Measurements from ENCODE around the gene SURF6.
A peak's percentile ranks its signal among the peaks of the same experiment; 100 is the strongest.
"Not testable (repeated sequence)": the region's sequence is repeated elsewhere in the genome, so short reads cannot be mapped to it uniquely, and the experiment has no call there.

The SURF6 gene

GRCh38 chr9:133347515-133347984 is 11.6 kb upstream of the SURF6 start:
- DNase-seq, result no peak

- DNase-seq, result no peak
These were observed 10.2 kb upstream of the SURF6 start for GRCh38 chr9:133346021-133346785.

DNA sequence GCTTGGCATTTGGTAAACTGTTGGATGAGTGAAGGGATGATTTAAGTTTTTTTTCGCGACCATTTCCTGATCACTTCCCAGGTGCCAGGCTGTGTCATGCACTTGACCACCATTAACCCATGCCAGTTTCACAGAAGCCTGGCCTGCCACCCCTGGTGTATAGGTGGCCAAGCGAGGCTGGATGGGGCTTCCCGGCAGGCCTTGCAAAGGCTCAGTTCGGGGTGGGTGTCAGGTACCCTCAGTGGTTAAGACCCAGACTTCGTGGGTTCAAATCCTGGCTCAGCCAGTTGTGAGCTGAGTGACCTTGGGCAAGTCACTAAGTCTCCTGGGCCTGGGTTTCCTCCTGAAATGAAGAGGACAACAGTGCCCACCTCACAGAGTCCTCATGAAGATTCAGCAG is 9.6 kb upstream of the SURF6 start:
- DNase-seq, result no peak

GRCh38 chr9:133344979-133345378 is 9.0 kb upstream of the SURF6 start:
- DNase-seq, result no peak

- DNase-seq, result no peak
These were observed 8.1 kb upstream of the SURF6 start for GRCh38 chr9:133344071-133344470.

GRCh38 chr9:133342570-133342969 is 6.6 kb upstream of the SURF6 start:
- no peak for DNase-seq

- DNase-seq, result no peak
These were observed 6.0 kb upstream of the SURF6 start for GRCh38 chr9:133342069-133342406.

- no peak for DNase-seq
These were observed 5.5 kb upstream of the SURF6 start for GRCh38 chr9:133341369-133342068.

GRCh38 chr9:133340916-133341315 is 4.9 kb upstream of the SURF6 start:
- DNase-seq, result no peak

DNA sequence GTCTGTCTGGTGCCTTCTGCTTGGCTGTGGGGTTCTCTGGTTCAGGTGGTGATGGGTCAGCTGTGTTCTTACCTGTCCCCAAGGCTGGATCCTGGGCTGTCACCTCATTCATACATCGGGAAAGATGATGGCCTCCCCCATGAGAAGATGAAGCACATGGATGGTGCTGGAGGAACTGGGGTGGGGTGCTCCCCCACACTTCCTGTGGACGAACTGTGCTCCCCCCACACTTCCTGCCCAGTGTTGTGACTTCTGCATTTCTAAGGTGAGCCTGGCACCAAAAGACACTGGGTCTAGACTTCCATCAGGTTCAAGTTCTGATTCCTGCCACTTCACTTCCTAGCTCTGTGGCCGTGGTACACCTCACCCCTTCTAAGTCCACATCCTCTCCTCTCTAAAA is 4.3 kb upstream of the SURF6 start:
- no peak for DNase-seq

DNA sequence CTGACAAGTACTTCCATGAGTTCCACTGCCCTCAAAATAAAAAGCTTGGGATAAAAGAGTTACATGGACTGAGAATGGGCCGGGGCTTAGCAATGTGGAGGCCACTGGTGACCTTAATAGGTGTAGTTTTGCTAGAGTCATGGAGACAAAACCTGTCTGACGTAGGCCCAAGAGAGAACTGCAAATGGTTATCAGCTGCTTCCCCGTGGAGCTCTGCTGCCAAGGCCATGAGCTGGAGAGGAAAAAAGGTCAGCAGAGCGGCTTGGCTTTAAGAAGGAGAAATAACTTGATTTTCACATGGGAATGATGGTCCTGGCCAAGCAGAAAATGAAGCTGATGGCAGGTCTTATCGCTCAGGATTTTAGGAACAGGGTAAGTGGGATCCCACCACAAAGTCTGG is 3.7 kb upstream of the SURF6 start:
- DNase-seq, result no peak

DNA sequence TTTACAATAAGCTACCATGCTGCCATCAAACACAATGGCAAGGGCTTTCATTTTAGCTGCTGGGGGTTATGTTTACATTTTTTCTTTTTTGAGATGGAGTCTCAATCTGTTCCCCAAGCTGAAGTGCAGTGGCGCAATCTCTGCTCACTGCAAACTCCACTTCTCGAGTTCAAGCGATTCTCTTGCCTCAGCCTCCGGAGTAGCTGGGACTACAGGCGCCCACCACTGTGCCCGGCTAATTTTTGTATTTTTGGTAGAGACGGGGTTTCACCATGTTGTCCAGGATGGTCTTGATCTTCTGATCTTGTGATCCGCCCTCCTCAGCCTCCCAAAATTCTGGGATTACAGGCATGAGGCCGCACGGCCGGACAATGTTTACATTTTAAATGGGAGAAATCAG is 1.1 kb downstream of the SURF6 start:
- not testable (repeated sequence) for DNase-seq

DNA sequence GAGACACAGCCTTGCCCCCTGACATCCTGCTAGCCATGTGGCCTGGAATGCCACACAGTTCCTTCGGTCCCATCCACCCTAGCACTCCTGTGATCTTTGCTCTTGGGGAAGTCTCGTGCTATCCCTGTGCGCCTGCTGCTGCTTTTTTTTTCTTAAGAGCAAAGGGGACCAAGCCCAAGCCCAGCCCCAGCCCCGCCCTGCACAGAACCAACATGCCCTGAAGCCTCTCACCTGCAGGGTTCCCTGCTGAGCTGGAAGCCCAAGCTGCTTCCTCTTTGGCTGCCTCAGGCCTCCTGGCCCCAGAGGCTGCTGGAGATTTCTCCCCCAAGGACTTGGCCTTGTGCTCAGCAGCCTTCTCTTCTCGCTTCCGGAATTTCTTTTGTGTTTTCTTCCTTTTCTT is 1.8 kb downstream of the SURF6 start:
- no peak for DNase-seq

DNA sequence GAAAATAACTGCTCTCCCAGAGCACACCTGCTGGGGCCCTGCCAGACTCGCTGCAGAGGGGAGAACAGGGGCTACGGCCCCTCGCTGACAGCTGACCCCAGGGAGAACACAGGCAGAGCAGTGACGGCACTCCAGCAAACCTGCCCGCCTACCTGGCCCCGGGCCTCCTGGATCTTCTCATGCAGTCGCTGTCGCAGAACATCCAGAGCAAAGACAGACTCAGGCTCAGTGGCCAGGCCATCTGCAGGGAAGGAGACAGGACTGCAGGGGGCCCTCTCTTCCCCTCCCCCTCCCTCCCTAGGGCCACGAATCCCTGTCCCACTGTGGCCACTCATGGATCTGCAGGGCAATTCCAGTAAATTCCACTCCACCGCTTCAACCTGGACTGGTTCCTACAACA is 2.4 kb downstream of the SURF6 start:
- no peak for DNase-seq

- no peak for DNase-seq
These were observed 3.0 kb downstream of the SURF6 start for GRCh38 chr9:133333011-133333410.

DNA sequence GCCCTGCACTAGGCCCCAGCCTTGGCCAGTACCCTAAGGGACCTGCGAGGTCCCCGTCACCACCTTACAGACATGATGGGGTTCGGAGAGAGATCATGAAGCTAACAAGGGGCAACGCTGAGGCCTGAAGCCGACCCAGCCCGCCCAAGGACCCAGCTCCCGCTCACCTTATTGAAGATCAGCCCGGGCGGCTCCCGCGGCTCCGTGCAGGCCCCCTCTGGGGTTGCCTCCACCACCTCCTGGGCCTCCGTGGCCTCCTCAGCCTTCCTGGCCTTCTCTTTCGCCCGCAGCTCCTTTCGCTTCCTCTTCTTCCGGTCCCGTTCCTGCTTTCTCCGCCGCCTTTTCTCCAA is 3.6 kb downstream of the SURF6 start:
- DNase-seq, result no peak

DNA sequence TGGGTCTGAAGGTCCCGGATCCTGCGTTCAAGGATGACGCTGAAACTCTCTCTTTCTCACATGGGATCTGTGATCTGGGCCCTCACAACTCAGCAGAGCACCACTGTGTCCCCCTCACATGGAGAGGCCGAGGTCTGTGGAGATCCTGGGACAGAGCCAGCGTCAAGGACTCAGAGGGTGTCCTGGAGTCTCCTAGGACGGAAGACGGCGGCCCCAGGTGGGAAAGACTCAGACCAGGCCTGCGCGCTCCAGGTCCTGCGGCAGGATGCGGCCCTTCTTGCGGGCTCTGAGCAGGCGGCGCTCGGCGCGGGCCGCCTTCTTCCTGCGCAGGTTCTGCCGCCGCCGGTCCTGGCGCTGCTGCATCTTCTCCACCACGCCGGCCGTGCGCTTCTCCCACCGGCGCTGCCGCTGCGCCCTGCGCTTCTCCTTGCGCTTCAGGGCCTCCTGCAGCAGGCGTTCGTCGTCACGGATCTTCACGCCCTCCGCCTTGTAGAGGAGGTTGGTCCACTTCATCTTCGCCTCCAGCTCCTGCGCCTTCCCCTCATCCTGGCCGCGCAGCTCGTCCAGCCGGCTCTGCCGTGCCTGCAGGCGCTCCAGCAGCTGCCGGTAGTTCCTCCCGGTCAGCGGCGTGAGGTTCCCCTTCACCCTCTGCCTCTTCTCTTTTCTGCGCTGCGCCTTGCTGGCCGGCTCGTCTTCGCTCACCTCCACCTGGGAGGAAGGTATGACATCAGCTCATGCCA is 4.2 kb downstream of the SURF6 start:
- DNase-seq, result no peak

- DNase-seq, result no peak
These were observed 4.8 kb downstream of the SURF6 start for GRCh38 chr9:133331221-133331620.

GRCh38 chr9:133329306-133330156 is 6.5 kb downstream of the SURF6 start:
- DNase-seq, result peak; percentile 19

GRCh38 chr9:133327834-133328484 is 8.0 kb downstream of the SURF6 start:
- no peak for DNase-seq

- DNase-seq, result not testable (repeated sequence)
These were observed 9.0 kb downstream of the SURF6 start for GRCh38 chr9:133327021-133327420.

GRCh38 chr9:133323991-133324703 is 11.8 kb downstream of the SURF6 start:
- DNase-seq, result no peak

Data from NCI-H524 treated with DMSO at 0.1 percent for 48 hours (cell line).